Peyer's patch (tissue), 4 donors: ENCODE data around the gene GRIA4. TPM values are rescaled to one million over a fixed set of nuclear protein-coding genes. Genes with fewer than 3 reads are reported as not detected.

Experiments used
- DNase-seq, 3 donors: peaks; one replicate each; pipeline ENCODE4 v3.0.0-alpha.2; 2017 to 2019
- H3K27ac ChIP-seq, 4 donors: fragments of 200-600 bp; sonication (generic); one replicate each; pipeline ENCODE4 v1.5.1; 2016 to 2019
- H3K27me3 ChIP-seq, 2 donors: fragments of 200-600 bp; sonication (generic); one replicate each; pipeline ENCODE4 v1.5.1; 2019
- H3K36me3 ChIP-seq, 3 donors: fragments of 200-600 bp; sonication (generic); one replicate each; pipeline ENCODE4 v1.5.1; 2016 to 2019
- H3K4me1 ChIP-seq, 4 donors: fragments of 200-600 bp; sonication (generic); one replicate each; pipeline ENCODE4 v1.5.1; 2016 to 2019
- H3K4me3 ChIP-seq, 4 donors: fragments of 200-600 bp; sonication (generic); 1 replicate in 3 of 4; 2 replicates in 1 of 4; pipeline ENCODE4 v1.5.1; 2016 to 2019; ENCODE audit warnings: mild to moderate bottlenecking in 1 of 4
- H3K9me3 ChIP-seq, 4 donors: fragments of 200-600 bp; sonication (generic); one replicate each; pipeline ENCODE4 v1.5.1; 2016 to 2019; ENCODE audit warnings: mild to moderate bottlenecking in 1 of 4
- CTCF ChIP-seq, 6 experiments: fragments of 450-650 bp in 4 of 6; fragments of 200-600 bp in 2 of 6; sonication (generic) in 1 of 6; IDR thresholded peaks; one replicate each; pipeline ENCODE4 v1.5.1; 2017 to 2019; ENCODE audit warnings: antibody characterized with exemption in 6 of 6, mild to moderate bottlenecking in 3 of 6, moderate library complexity in 1 of 6
- POLR2A ChIP-seq, 2 donors: fragments of 450-650 bp; IDR thresholded peaks; one replicate each; pipeline ENCODE4 v1.5.1; 2017; ENCODE audit warnings: antibody characterized with exemption in 2 of 2, mild to moderate bottlenecking in 2 of 2, moderate library complexity in 2 of 2
- small RNA-seq, 2 donors: library from RNA; depleted of rRNA; stranded (forward); fragments of <200 nt; gene quantifications; one replicate each; pipeline ENCODE3, GENCODE V24; 2016
- total RNA-seq, 4 donors: library from RNA; depleted of rRNA; stranded (reverse); fragments of >200 nt; gene quantifications; one replicate each; pipeline ENCODE4 v1.1.0, GENCODE V29; 2016

The GRIA4 gene
- total RNA-seq, 4 donors from 2014 or later, result 9.9 to 87.8 (median 36.6) TPM

GRCh38 chr11:106021967-106022794 lies 412.3 kb downstream of the GRIA4 start, which contains the start of gene MSANTD4:
TSS of gene MSANTD4 (minus strand) at chr11:106022240. CDS start at chr11:106010917, 11,323 bp downstream.
- H3K9me3 ChIP-seq, result no peaks in the 10 kb centered on the region
- peak within 1 kb of the TSS; percentile 72 to 85 (median 80) for H3K4me3 ChIP-seq
- peak within 1 kb of the TSS; percentile 61 to 87 (median 74) for H3K27ac ChIP-seq
- peak in 2 of 6 experiments; percentile 8 to 19 for TF ChIP-seq CTCF (IDR thresholded peaks at IDR 0.05)
- TF ChIP-seq POLR2A (IDR thresholded peaks at IDR 0.05), result no peak
- DNase-seq, result peak; percentile 96 to 99 (median 97)
- H3K36me3 ChIP-seq, result no peaks in the 10 kb centered on the region
- no peaks in the 10 kb centered on the region for H3K27me3 ChIP-seq
- H3K4me1 ChIP-seq, result peaks cover 0 to 18% (median 6%) of the 10 kb centered on the region in 4 donors

GRCh38 chr11:106022795-106023275 lies 413.0 kb downstream of the GRIA4 start:
- no peak for DNase-seq
- no peak for TF ChIP-seq CTCF (IDR thresholded peaks at IDR 0.05)
- no peak for TF ChIP-seq POLR2A (IDR thresholded peaks at IDR 0.05)
- peaks cover 0 to 18% (median 6%) of the 10 kb centered on the region in 4 donors for H3K4me1 ChIP-seq
- H3K27me3 ChIP-seq, result no peaks in the 10 kb centered on the region
- H3K27ac ChIP-seq, result peak overlapping the region; percentile 43 to 87 (median 74)
- H3K36me3 ChIP-seq, result no peaks in the 10 kb centered on the region
- no peaks in the 10 kb centered on the region for H3K9me3 ChIP-seq
- H3K4me3 ChIP-seq, result peak overlapping the region; percentile 72 to 85 (median 80)

GRCh38 chr11:106030609-106031008 lies 420.7 kb downstream of the GRIA4 start:
- Histone ChIP-seq H3K27me3 (no peaks in the 10 kb centered on the region), H3K4me3 (no peak overlapping the region), H3K27ac (no peak overlapping the region), H3K9me3 (no peaks in the 10 kb centered on the region), H3K36me3 (no peaks in the 10 kb centered on the region), H3K4me1 (no peaks in the 10 kb centered on the region)
- TF ChIP-seq POLR2A (IDR thresholded peaks at IDR 0.05) (no peak), CTCF (IDR thresholded peaks at IDR 0.05) (no peak)
- no peak for DNase-seq

GRCh38 chr11:106031202-106031810 lies 421.4 kb downstream of the GRIA4 start:
- no peak for DNase-seq
- TF ChIP-seq POLR2A (IDR thresholded peaks at IDR 0.05) (no peak), CTCF (IDR thresholded peaks at IDR 0.05) (no peak)
- no peak overlapping the region for H3K4me3 ChIP-seq
- no peaks in the 10 kb centered on the region for H3K4me1 ChIP-seq
- H3K27ac ChIP-seq, result no peak overlapping the region
- no peaks in the 10 kb centered on the region for H3K9me3 ChIP-seq
- H3K36me3 ChIP-seq, result no peaks in the 10 kb centered on the region
- H3K27me3 ChIP-seq, result no peaks in the 10 kb centered on the region

Small RNAs within 50 kb of the gene (small RNA-seq; reads per million reads assigned to genes)
- gene RNU4-55P (0 reads per million in 2 donors), gene RNU6-277P (0 reads per million in 2 donors)
